Vagina (tissue), 2 donors: Measurements from ENCODE around the gene GNB1L. TPM values are rescaled to one million over a fixed set of nuclear protein-coding genes. Genes with fewer than 3 reads are reported as not detected.
A peak's percentile ranks its signal among the peaks of the same experiment; 100 is the strongest.

Experiments
- DNase-seq, 2 donors: peaks; one replicate each; pipeline ENCODE4 v3.0.0-alpha.2; 2017; ENCODE audit errors: extremely low spot score in 2 of 2
- H3K27ac ChIP-seq: fragments of 200-600 bp; sonication (generic); one replicate; pipeline ENCODE4 v1.5.1; 2019
- H3K27me3 ChIP-seq: fragments of 200-600 bp; sonication (generic); one replicate; pipeline ENCODE4 v1.5.1; 2019
- H3K36me3 ChIP-seq, 2 donors: fragments of 200-600 bp; sonication (generic); one replicate each; pipeline ENCODE4 v1.5.1; 2017 to 2019
- H3K4me1 ChIP-seq: fragments of 200-600 bp; sonication (generic); one replicate; pipeline ENCODE4 v1.5.1; 2019
- H3K4me3 ChIP-seq, 2 donors: fragments of 200-600 bp; sonication (generic); 1 replicate in 1 of 2; 2 replicates in 1 of 2; pipeline ENCODE4 v1.5.1; 2016 to 2019
- H3K9me3 ChIP-seq: fragments of 200-600 bp; sonication (generic); one replicate; pipeline ENCODE4 v1.5.1; 2019
- POLR2A ChIP-seq, 2 donors: fragments of 450-650 bp; IDR thresholded peaks; one replicate each; pipeline ENCODE4 v1.6.1; 2017; ENCODE audit warnings: antibody characterized with exemption in 2 of 2, mild to moderate bottlenecking in 2 of 2, moderate library complexity in 2 of 2
- POLR2AphosphoS5 ChIP-seq, 2 donors: sonication (generic); formaldehyde crosslinking; IDR thresholded peaks; one replicate each; pipeline ENCODE4 v1.9.0; 2017; ENCODE audit warnings: antibody characterized with exemption in 2 of 2, mild to moderate bottlenecking in 2 of 2, low read depth in 1 of 2; ENCODE audit not compliant: insufficient read depth in 1 of 2
- intact Hi-C: fragments of 100-400 bp; cut with DNase I; formaldehyde crosslinking; loops from one replicate; pipeline ENCODE4 v1.15.1; 2023
- total RNA-seq: library from RNA; depleted of rRNA; stranded (reverse); fragments of >200 nt; gene quantifications from one replicate; pipeline ENCODE4 v1.2.3, GENCODE V29; 2016
- TF ChIP-seq, protein P1 (sequence below), 3 experiments: fragments of 450-650 bp in 2 of 3; fragments of 200-600 bp in 1 of 3; sonication (generic) in 1 of 3; IDR thresholded peaks; one replicate each; pipeline ENCODE4 v1.5.1; 2017 to 2019; ENCODE audit warnings: antibody characterized with exemption in 3 of 3, mild to moderate bottlenecking in 2 of 3, moderate library complexity in 2 of 3

Gene GNB1L
- total RNA-seq, 1 donor from 2014 or later: 14.0 TPM

GRCh38 chr22:19806213-19807160 is 48.2 kb downstream of the GNB1L start:
- DNase-seq: no peak
- Histone ChIP-seq H3K9me3 (no peaks in the 10 kb centered on the region), H3K27me3 (no peaks in the 10 kb centered on the region), H3K27ac (no peak overlapping the region), H3K4me1 (peaks cover 38% of the 10 kb centered on the region), H3K36me3 (no peaks in the 10 kb centered on the region), H3K4me3 (no peak overlapping the region)
- peak; percentile 23 to 31 for TF ChIP-seq POLR2AphosphoS5 (IDR thresholded peaks at IDR 0.05; ENCODE audit: insufficient read depth in 1 of 2, low read depth in 1 of 2)
- TF ChIP-seq, protein P1, sequence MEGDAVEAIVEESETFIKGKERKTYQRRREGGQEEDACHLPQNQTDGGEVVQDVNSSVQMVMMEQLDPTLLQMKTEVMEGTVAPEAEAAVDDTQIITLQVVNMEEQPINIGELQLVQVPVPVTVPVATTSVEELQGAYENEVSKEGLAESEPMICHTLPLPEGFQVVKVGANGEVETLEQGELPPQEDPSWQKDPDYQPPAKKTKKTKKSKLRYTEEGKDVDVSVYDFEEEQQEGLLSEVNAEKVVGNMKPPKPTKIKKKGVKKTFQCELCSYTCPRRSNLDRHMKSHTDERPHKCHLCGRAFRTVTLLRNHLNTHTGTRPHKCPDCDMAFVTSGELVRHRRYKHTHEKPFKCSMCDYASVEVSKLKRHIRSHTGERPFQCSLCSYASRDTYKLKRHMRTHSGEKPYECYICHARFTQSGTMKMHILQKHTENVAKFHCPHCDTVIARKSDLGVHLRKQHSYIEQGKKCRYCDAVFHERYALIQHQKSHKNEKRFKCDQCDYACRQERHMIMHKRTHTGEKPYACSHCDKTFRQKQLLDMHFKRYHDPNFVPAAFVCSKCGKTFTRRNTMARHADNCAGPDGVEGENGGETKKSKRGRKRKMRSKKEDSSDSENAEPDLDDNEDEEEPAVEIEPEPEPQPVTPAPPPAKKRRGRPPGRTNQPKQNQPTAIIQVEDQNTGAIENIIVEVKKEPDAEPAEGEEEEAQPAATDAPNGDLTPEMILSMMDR (IDR thresholded peaks at IDR 0.05): no peak
- no peak for TF ChIP-seq POLR2A (IDR thresholded peaks at IDR 0.05)
- intact Hi-C loops: no loop called here

- no peak overlapping the region for H3K27ac ChIP-seq
- intact Hi-C loops: no loop called here
- no peaks in the 10 kb centered on the region for H3K27me3 ChIP-seq
- H3K4me1 ChIP-seq: peaks cover 37% of the 10 kb centered on the region
- DNase-seq: no peak
- no peaks in the 10 kb centered on the region for H3K36me3 ChIP-seq
- H3K9me3 ChIP-seq: no peaks in the 10 kb centered on the region
- no peak for TF ChIP-seq POLR2AphosphoS5 (IDR thresholded peaks at IDR 0.05; ENCODE audit: insufficient read depth in 1 of 2, low read depth in 1 of 2)
- no peak for TF ChIP-seq POLR2A (IDR thresholded peaks at IDR 0.05)
- TF ChIP-seq, protein P1 (IDR thresholded peaks at IDR 0.05): no peak
- no peak overlapping the region for H3K4me3 ChIP-seq
Observed at GRCh38 chr22:19805821-19806212, 48.9 kb downstream of the GNB1L start.

DNA sequence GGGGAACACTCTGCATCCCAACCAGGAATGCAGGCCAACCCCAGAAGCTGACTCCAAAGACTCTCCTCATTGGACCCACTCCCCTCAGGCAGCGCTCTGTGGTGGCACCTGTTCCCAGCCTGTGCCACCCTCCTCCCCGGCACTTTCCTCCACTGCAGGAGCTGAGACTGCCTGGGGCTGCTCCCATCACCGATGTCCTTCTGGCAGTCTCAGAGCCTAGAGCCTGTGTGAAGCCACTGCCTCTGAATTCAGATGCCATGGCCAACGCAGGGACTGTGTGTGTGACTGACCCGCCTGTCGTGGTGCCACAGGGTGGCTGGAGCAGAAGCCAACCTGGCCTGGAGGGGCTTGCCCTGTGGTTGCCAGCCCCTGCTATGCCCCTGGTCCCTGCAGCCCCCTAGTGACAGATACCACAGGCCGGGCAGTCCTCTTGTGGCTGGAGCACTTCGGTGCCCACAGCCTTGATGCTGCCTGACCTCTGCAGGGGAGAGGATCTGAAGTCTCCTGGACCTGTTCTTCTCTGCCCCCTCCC is 50.9 kb downstream of the GNB1L start:
- intact Hi-C loops: no loop called here
- no peak overlapping the region for H3K4me3 ChIP-seq
- H3K4me1 ChIP-seq: peaks cover 48% of the 10 kb centered on the region
- H3K36me3 ChIP-seq: no peaks in the 10 kb centered on the region
- no peaks in the 10 kb centered on the region for H3K9me3 ChIP-seq
- no peak overlapping the region for H3K27ac ChIP-seq
- no peak for DNase-seq
- TF ChIP-seq, protein P1 (IDR thresholded peaks at IDR 0.05): no peak
- TF ChIP-seq POLR2A (IDR thresholded peaks at IDR 0.05) (no peak), POLR2AphosphoS5 (IDR thresholded peaks at IDR 0.05; ENCODE audit: insufficient read depth in 1 of 2, low read depth in 1 of 2) (no peak)
- no peaks in the 10 kb centered on the region for H3K27me3 ChIP-seq

DNA sequence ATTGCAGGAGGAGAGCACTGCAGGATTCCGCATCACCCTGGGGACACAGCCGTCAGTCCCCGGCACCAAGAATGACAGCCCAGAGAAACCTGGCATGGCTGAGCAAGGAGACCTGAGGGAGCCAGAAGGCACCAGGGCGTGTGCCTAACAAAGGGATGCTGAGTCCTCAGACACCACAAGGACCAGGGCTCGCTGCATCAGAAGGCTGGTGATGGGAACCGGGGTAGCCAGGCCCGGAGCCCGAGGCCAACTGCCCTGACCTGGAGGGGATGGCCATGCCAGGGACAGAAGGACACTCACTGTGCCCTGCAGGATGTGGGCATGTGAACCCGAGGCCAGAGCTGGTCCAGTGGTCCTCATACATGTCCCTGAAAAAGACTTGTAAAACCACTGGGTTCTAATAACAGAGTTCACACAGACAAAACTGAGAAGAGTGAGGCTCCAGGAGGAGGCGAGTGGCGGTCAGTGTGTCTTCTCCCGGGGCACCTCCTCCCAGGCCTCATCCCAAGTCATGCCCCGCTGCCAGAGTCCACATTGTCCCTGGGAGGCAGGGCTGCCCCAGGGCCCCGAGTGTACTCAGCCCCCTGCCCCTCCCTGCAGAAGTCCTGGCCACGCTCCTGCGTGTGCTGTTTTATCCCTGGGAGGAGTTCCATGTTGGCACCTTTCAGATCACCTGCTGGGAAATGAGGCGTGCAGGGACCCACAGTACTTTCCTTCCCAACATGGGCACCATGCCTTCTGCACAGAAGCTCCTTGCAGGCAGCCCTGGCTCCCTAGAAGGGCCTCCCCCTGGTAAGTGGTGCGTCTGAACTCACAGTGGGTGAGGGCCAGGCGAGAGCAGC is 51.6 kb downstream of the GNB1L start:
- no peak for DNase-seq
- H3K4me1 ChIP-seq: peaks cover 52% of the 10 kb centered on the region
- intact Hi-C loops: no loop called here

More for the DNA sequence above, 51.6 kb downstream of the GNB1L start:
- Histone ChIP-seq H3K27ac (no peak overlapping the region), H3K9me3 (no peaks in the 10 kb centered on the region), H3K27me3 (no peaks in the 10 kb centered on the region), H3K36me3 (no peaks in the 10 kb centered on the region), H3K4me3 (no peak overlapping the region)
- TF ChIP-seq POLR2A (IDR thresholded peaks at IDR 0.05): no peak
- TF ChIP-seq, protein P1 (IDR thresholded peaks at IDR 0.05): no peak
- no peak for TF ChIP-seq POLR2AphosphoS5 (IDR thresholded peaks at IDR 0.05; ENCODE audit: insufficient read depth in 1 of 2, low read depth in 1 of 2)
